Right atrium auricular region (tissue), 2 donors: ENCODE results near the gene RBM26. TPM values are rescaled to one million over a fixed set of nuclear protein-coding genes. Genes with fewer than 3 reads are reported as not detected.

Experiments used
- DNase-seq: peaks from one replicate; pipeline ENCODE4 v3.0.0-alpha.2; 2019; ENCODE audit warnings: low spot score
- H3K27ac ChIP-seq, 2 donors: fragments of 200-600 bp; sonication (generic); 1 replicate in 1 of 2; 2 replicates in 1 of 2; pipeline ENCODE4 v1.5.1; 2016 to 2019
- H3K27me3 ChIP-seq, 2 donors: fragments of 200-600 bp; sonication (generic); one replicate each; pipeline versions ENCODE4 v1.5.1 to v1.6.0; 2017 to 2019
- H3K36me3 ChIP-seq: fragments of 200-600 bp; sonication (generic); one replicate; pipeline ENCODE4 v1.5.1; 2016
- H3K4me1 ChIP-seq, 2 donors: fragments of 200-600 bp; sonication (generic); one replicate each; pipeline versions ENCODE4 v1.5.1 to v1.6.0; 2017 to 2019
- H3K4me3 ChIP-seq, 2 donors: fragments of 200-600 bp; sonication (generic); 1 replicate in 1 of 2; 2 replicates in 1 of 2; pipeline ENCODE4 v1.5.1; 2017 to 2019; ENCODE audit warnings: mild to moderate bottlenecking in 1 of 2, moderate library complexity in 1 of 2
- H3K9me3 ChIP-seq, 2 donors: fragments of 200-600 bp; sonication (generic); one replicate each; pipeline ENCODE4 v1.5.1; 2019
- CTCF ChIP-seq, 2 donors: fragments of 200-600 bp; sonication (generic); IDR thresholded peaks; one replicate each; pipeline ENCODE4 v1.5.1; 2019; ENCODE audit warnings: antibody characterized with exemption in 2 of 2
- total RNA-seq, 2 donors: library from RNA; depleted of rRNA; stranded (reverse); fragments of >200 nt; gene quantifications; one replicate each; pipeline ENCODE4 v1.1.0, GENCODE V29; 2016

Gene RBM26
- total RNA-seq, 2 donors from 2014 or later = 19.0 to 19.1 TPM

GRCh38 chr13:79404985-79405384, 1.1 kb downstream of the RBM26 start:
- no peak for DNase-seq
- Histone ChIP-seq H3K36me3 (no peaks in the 10 kb centered on the region), H3K4me1 (peaks cover 0 to 44% of the 10 kb centered on the region in 2 donors), H3K27me3 (no peaks in the 10 kb centered on the region), H3K27ac (peak overlapping the region; percentile 95 to 96), H3K9me3 (no peaks in the 10 kb centered on the region), H3K4me3 (peak overlapping the region; percentile 80 to 87)
- TF ChIP-seq CTCF (IDR thresholded peaks at IDR 0.05) = no peak

- H3K27ac ChIP-seq = peak overlapping the region in 1 of 2 donors; percentile 96
- peak overlapping the region; percentile 80 to 87 for H3K4me3 ChIP-seq
- no peaks in the 10 kb centered on the region for H3K27me3 ChIP-seq
- no peak for TF ChIP-seq CTCF (IDR thresholded peaks at IDR 0.05)
- H3K36me3 ChIP-seq = no peaks in the 10 kb centered on the region
- peaks cover 0 to 45% of the 10 kb centered on the region in 2 donors for H3K4me1 ChIP-seq
- H3K9me3 ChIP-seq = no peaks in the 10 kb centered on the region
- no peak for DNase-seq
These were observed 1.7 kb downstream of the RBM26 start for GRCh38 chr13:79404361-79404760.

- no peaks in the 10 kb centered on the region for H3K9me3 ChIP-seq
- no peak overlapping the region for H3K4me3 ChIP-seq
- H3K36me3 ChIP-seq = no peaks in the 10 kb centered on the region
- H3K4me1 ChIP-seq = peaks cover 0 to 58% of the 10 kb centered on the region in 2 donors
- peak overlapping the region; percentile 17 to 32 for H3K27ac ChIP-seq
- DNase-seq = no peak
- no peaks in the 10 kb centered on the region for H3K27me3 ChIP-seq
- TF ChIP-seq CTCF (IDR thresholded peaks at IDR 0.05) = no peak
These were observed 2.9 kb downstream of the RBM26 start for GRCh38 chr13:79403113-79403512.

GRCh38 chr13:79402679-79403078, 3.4 kb downstream of the RBM26 start:
- no peak for DNase-seq
- peaks cover 0 to 59% of the 10 kb centered on the region in 2 donors for H3K4me1 ChIP-seq
- no peaks in the 10 kb centered on the region for H3K27me3 ChIP-seq
- peak overlapping the region in 1 of 2 donors; percentile 32 for H3K27ac ChIP-seq
- H3K9me3 ChIP-seq = no peaks in the 10 kb centered on the region
- no peak for TF ChIP-seq CTCF (IDR thresholded peaks at IDR 0.05)
- no peak overlapping the region for H3K4me3 ChIP-seq
- no peaks in the 10 kb centered on the region for H3K36me3 ChIP-seq

GRCh38 chr13:79402074-79402635, 3.9 kb downstream of the RBM26 start:
- no peaks in the 10 kb centered on the region for H3K36me3 ChIP-seq
- peaks cover 0 to 57% of the 10 kb centered on the region in 2 donors for H3K4me1 ChIP-seq
- TF ChIP-seq CTCF (IDR thresholded peaks at IDR 0.05) = no peak
- DNase-seq = no peak
- H3K27me3 ChIP-seq = no peaks in the 10 kb centered on the region
- H3K27ac ChIP-seq = peak overlapping the region in 1 of 2 donors; percentile 32
- H3K9me3 ChIP-seq = no peaks in the 10 kb centered on the region
- no peak overlapping the region for H3K4me3 ChIP-seq
